NCI-H446 (cell line): ENCODE data around the gene FAM217A.

Experiments
- DNase-seq, 2 experiments: peaks; one replicate each; lab custom pipeline; 2025; lab: John Stamatoyannopoulos, UW

Gene FAM217A

GRCh38 chr6:4084444-4085331 lies 5.8 kb upstream of the FAM217A start:
- no peak for DNase-seq

DNA sequence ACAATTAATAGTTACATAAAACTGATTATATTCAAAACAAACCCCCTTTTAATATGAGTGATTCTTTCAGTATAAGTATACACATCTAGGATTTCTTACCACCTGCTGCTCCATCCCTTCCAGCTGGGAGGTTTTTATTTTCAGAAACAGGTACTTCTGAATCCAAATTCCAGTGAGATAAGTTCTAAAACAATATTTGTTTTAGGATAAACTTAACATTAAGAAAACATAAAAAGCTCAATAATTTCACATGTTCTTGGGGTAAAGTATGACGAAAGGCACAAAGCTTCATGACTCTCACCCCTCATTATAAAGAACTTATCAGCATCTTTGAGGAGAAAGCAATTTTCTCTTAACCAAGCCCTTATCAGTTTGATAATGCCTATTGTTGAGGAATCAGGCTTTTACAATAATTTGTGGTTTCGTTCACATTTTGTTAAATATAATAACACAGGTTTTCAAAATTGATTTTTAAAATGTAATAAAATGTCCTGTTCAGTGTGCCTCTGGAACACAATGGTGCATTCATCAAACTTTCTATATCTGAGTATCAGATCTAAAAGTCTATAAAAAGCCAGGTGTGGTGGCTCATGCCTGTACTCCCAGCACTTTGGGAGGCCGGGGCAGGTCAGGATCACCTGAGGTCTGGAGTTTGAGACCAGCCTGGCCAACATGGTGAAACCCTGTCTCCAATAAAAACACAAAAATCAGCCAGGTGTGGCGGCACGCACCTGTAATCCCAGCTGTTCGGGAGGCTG lies 4.3 kb downstream of the FAM217A start:
- DNase-seq = no peak

DNA sequence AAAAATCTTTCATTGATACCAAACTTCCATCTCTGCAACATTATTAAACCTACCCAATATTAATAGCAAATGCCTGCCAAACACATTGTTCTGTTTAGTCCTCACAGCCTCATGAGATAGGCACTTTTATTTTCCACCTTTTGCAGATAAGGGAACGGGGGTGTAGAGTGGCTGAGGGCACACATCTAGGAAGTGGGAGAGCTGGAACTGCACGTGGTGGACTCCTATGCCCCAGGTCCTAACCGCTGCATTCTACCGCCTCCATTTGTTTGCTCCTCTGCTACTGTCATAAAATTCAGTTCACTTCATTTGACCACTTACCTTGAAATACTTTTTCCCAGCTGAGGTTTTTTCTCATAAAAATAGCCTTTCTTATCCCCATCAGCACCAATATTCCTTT lies 7.6 kb downstream of the FAM217A start:
- no peak for DNase-seq

GRCh38 chr6:4069199-4069598 lies 9.7 kb downstream of the FAM217A start:
- no peak for DNase-seq

DNA sequence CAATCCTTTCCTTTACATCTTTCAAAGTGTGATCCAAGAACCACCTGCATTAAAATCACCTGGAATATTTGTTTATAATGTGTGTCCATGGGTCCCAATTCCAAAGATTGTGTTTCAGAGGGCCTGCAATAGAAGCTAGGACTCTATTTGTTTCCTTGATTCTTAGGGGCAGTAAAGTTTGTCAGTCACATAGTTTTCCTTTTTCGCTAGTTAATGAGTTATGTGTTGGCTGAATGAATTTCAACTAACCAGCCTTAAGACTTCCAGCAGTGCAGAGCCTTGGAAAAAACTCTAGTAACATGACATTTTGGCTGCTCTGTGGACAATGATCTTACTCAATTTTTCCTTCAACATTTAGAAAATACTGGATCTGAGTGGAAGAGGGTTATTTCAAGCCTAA lies 11.3 kb downstream of the FAM217A start:
- no peak for DNase-seq

GRCh38 chr6:4066029-4066755 lies 12.7 kb downstream of the FAM217A start:
- no peak for DNase-seq

GRCh38 chr6:4059115-4059777 lies 19.7 kb downstream of the FAM217A start:
- no peak for DNase-seq

GRCh38 chr6:4057036-4057435 lies 21.9 kb downstream of the FAM217A start:
- no peak for DNase-seq

GRCh38 chr6:4055420-4056041 lies 23.4 kb downstream of the FAM217A start:
- DNase-seq = peak; percentile 19 to 34

DNA sequence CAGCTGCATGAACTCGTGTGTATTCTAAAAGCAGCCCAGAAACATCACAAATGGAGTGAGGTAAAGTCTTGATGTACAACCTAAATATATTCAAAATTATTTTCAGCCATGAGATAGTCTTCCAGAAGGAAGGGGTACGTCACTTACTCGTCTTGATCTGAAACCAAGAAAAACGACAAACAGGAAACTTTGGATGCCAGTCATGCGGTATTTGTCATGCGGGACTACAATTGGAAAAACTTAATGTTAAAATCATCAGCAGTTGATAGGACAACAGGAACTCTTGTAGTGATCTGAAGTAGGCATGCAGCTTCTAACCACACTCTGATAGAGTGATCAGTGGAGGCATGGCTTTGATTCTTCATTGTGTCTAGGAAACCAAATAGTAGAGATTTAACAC lies 29.7 kb downstream of the FAM217A start:
- DNase-seq = no peak

DNA sequence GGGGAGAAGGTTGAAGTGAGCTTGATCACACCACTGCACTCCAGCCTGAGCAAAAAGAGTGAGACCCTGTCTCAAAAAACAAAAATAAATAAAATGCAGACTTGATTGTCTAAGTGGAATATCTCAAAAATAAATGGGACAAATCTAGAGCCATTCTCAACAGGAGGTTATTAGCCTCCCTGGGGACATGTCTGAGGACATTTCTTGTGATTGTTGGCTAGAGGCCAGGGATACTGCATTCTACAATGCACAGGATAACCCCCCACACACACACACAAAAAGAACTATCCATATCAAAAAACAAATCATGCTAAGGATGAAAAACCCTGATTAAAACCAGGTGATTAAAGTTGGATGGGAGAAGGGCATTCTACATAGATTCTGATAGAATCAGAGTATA lies 37.5 kb downstream of the FAM217A start:
- DNase-seq = no peak

GRCh38 chr6:4039348-4039747 lies 39.6 kb downstream of the FAM217A start:
- no peak for DNase-seq

DNA sequence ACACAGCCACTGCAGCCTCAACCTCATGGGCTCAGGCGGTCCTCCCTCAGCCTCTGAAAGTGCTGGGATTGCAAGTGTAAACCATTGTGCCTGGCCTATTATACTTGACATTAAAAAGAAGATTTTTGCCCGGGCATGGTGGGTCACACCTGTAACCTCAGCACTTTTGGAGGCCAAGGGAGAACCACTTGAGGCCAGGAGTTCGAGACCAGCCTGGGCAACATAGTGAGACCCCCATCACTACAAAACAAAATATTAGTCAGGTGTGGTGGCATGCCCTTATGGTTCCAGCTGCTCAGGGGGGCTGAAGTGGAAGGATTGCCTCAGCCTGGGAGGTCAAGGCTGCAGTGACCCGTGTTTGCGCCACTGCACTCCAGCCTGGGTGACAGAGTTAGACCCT lies 42.4 kb downstream of the FAM217A start:
- DNase-seq = no peak

GRCh38 chr6:4032475-4032874 lies 46.5 kb downstream of the FAM217A start:
- DNase-seq = no peak

DNA sequence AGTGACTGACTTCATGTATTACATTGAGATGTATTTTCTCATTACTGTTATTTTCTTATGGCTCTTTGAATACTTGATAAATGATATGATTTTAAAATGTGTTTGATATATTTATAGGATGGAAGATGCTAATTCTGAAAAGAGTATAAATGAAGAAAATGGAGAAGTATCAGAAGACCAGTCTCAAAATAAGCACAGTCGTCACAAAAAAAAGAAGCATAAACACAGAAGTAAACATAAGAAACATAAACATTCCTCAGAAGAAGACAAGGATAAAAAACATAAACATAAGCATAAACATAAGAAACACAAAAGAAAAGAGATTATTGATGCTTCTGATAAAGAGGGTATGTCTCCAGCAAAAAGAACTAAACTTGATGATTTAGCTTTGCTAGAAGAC lies 47.5 kb downstream of the FAM217A start:
- DNase-seq = no peak

- no peak for DNase-seq
Observed at GRCh38 chr6:4030669-4031068, 48.3 kb downstream of the FAM217A start.

DNA sequence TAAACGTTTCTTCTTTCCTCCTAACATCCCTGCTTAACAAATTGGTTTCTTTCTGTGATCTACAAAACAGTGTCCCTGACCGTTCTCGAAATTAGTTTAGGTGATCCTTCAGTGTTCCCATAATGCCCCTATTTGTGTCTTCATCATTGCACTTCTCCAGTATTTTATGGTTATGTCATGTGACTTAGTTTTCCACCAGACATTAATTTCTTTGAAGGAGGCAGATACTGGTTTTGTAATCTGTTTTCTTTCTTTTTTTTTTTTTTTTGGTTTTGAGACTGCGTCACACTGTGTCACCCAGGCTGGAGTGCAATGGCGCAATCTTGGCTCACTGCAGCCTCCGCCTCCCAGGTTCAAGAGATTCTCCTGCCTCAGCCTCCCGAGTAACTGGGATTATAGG lies 49.2 kb downstream of the FAM217A start:
- no peak for DNase-seq

- DNase-seq = no peak
Observed at GRCh38 chr6:4028051-4028450, 50.9 kb downstream of the FAM217A start.

- DNase-seq = no peak
Observed at GRCh38 chr6:4025681-4026080, 53.3 kb downstream of the FAM217A start.

DNA sequence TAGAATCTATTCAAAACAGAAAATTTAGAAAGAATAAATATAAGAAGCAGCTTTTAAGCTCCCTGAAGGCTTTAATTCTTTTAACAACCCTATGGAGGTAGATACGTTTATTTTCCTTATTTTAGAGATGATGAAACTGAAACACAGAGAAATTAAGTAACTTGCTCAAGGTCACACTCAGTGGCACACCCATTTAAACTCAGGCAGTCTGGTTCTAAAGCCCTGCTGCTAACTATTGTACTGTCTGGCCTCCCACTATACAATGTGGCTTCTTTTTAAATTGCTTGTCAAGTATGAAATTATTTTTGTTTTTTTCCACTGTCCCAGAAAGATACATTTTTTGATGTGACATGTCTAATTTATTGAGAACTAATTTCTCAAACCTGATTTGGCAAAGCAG lies 55.7 kb downstream of the FAM217A start:
- DNase-seq = no peak

- DNase-seq = no peak
Observed at GRCh38 chr6:4021854-4022695, 56.9 kb downstream of the FAM217A start.
